Smooth muscle cell of the umbilical artery (primary cell): Measurements from ENCODE around the gene ZNF418. TPM values are rescaled to one million over a fixed set of nuclear protein-coding genes. Genes with fewer than 3 reads are reported as not detected.

Experiments
- total RNA-seq: library from RNA; depleted of rRNA; stranded (reverse); fragments of >200 nt; gene quantifications from 2 replicates; pipeline ENCODE4 v1.2.3, GENCODE V29; 2014

ZNF418 gene
- total RNA-seq, result 5.9 and 6.4 TPM in 2 replicates

DNA sequence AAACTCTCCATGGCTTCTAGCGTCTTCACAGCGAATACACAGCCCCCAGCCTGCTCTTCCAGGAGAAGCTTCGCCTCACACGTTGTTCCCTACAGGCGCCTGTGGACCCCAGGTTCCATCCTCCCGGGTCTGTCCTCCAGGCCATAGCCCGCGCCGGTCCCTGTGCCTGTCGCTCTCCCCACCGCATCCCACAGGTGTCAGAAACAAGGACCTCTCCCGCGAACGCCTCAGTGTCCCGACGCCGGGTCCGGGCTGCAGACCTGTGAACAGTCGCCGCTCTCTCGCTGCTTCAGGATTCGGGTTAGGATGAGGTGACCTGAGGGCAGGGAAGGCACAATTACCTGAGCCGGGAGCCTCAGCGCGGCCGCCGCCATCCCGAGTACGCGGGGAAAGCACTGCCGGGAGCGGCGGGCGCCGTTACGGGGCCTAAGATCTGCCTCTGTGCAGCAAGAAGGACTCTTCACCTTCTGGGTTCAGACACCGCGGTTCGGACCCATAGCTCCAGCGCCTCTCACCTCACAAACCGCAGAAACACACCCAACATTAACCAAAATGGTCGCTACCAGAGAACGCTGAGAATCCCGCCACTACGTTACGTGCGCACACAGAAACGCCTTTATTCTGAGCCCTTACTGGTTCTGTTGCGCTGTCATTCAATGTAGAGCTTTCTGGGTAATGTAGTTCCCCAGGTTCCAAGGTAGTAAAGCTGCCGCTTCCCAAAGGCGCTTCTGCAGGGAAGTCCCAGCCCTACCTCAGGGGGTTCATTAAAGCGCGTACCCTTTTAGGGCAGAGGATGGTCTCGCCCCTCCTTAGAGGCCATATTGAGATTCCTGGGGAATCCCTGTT, at the start of gene ZNF418:
Gene ZNF418, minus strand, starts transcription at position 583 of the 846 bp plus-strand sequence. CDS start 1,580 bp downstream, outside the sequence.

DNA sequence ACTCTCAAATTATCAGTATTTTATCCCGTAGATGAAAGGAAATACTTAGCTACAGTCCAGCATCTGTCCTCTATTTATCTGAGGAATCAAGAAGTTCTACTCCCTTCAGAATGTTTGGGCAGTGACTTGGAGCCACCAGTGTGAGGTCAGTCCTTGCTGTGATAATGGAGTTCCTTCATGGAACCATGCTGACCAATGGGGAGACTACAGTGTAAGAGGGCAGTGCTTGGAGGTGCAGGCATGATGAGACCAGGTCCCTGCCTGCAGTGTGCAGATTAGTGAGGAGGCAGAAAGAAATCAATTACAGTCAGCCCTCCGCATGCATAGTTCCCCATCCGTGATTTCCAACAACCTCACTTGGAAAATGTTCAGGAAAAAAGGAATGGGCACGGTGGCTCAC, 39.2 kb upstream of the ZNF418 start, which contains the start of gene C19orf18:
Gene C19orf18, minus strand, starts transcription at position 101 of the 400 bp plus-strand sequence. CDS start 102 bp downstream, outside the sequence.

DNA sequence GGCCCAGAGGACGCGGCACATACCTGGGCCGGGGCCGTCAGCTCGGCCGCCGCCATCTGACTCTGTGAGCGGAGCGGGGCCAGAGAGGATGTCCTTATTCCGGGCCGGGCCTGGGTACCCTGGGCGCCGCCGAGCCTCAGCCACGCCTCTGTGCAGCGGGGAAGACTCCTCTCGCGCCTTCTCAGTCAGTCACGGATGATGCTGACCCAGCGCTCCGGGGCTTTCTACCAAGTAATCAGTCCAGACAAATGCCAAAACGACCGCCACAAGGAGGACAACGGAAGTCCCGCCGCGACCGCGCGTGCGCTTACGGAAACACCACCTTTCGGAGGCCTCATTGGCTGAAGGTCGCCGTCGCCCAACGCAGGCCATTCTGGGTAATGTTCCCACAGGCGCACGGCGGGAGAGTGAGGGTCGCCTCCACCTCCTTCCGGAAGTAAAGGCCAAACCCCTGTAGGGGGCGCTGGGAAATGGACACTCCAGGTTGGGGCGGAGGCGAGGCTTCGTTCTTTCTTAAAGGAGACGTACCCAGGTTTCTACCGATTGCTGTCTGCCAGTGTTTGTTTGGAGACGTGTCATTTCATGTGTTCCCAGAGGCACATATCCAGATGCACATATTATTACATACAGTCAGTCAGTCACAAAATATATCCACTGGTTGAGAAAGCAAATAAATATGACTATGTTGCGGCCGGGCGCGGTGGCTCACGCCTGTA, 12.4 kb upstream of the ZNF418 start, which contains the start of gene ZNF256:
Gene ZNF256, minus strand, starts transcription at position 288 of the 716 bp plus-strand sequence. Its CDS starts 232 bp downstream, at position 56.

DNA sequence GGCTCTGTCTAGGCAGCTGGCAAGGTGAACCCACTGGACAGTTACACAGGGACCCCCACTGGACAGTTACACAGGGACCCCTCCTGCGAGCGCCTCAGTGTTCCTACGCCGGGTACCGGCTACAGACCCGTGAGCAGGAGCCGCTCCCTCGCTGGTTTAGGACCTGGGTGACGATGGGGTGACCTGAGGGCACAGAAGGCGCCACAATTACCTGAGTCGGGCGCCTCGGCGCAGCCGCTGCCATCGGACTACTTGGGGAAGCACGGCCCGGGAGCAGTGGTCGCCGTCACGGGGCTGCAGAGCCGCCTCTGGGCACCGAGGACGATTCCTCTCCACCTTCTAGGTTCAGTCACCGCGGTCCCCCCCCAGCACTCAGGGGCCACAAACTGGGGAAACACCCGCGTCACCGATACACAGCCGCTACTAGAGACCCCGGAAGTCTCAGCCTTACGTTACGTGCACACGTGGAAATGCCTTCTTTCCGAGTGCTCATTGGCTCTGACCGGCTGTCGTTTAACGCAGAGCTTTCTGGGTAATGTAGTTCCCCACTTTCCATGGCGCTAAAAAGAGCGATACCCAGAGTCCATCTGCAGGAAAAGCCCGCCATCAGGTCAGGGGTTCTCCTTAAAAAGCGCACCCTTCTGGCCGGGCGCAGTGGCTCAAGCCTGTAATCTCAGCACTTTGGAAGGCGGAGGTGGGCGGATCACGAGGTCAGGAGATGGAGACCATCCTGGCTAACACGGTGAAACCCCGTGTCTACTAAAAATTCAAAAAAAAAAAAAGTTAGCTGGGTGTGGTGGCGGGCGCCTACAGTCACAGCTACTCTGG, 18.8 kb downstream of the ZNF418 start, which contains the start of gene ZNF417:
Gene ZNF417, minus strand, starts transcription at position 425 of the 828 bp plus-strand sequence. Its CDS starts 181 bp downstream, at position 244.

DNA sequence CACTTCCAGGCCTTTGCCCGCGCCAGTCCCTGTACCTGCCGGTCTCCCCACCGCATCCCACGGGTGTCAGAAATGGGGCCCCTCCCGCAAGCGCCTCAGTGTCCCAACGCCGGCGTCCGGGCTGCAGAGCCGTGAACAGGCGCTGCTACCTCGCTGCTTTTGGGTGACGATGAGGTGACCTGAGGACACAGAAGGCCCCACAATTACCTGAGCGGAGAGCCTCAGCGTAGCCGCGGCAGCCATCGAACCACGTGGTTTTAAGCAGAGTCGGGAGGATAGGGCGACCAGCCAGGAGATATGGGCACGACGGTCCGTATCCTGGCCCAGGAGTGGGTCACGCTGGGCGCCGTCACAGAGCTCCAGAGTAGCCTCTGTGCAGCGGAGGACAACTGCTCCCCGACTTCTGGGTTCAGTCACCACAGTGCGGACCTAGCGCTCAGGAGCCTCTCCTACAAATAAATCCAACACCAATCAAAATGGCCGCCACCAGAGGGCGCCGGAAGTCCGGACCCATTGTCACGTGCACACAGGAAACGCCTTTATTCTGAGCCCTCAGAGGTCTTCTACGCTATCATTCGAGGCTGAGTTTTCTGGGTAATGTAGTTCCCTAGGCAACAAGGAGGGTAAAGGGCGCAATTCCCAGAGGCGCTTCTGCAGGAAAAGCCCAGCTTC, 46.5 kb downstream of the ZNF418 start, which contains the start of gene ZNF814:
Gene ZNF814, minus strand, starts transcription at position 478 of the 672 bp plus-strand sequence. Its CDS starts 235 bp downstream, at position 243.

Other genes with a start within 250 kb of the ZNF418 start
- 4.2 and 4.9 TPM in 2 replicates for gene ZNF154, start 226.2 kb downstream of the ZNF418 start, total RNA-seq
- 7.4 and 8.6 TPM in 2 replicates for gene ZNF671, start 207.8 kb downstream of the ZNF418 start, total RNA-seq
- 10.4 and 12.1 TPM in 2 replicates for gene ZNF776, start 188.6 kb downstream of the ZNF418 start, total RNA-seq
- gene ZNF586, start 165.7 kb downstream of the ZNF418 start, total RNA-seq, result 17.4 and 21.4 TPM in 2 replicates
- gene ZNF552, start 120.5 kb downstream of the ZNF418 start, total RNA-seq, result 6.1 and 11.9 TPM in 2 replicates
- gene ZNF587B, start 105.1 kb downstream of the ZNF418 start, total RNA-seq, result 26.7 and 31.7 TPM in 2 replicates
- gene ZNF587, start 85.5 kb downstream of the ZNF418 start, total RNA-seq, result 48.7 and 61.1 TPM in 2 replicates
- gene ZNF814, start 46.4 kb downstream of the ZNF418 start, total RNA-seq, result 4.5 and 7.2 TPM in 2 replicates
- gene ZNF417, start 18.8 kb downstream of the ZNF418 start, total RNA-seq, result 23.2 and 23.4 TPM in 2 replicates
- gene ZNF256, start 12.3 kb upstream of the ZNF418 start, total RNA-seq, result 3.3 and 3.6 TPM in 2 replicates
- gene C19orf18, start 39.1 kb upstream of the ZNF418 start, total RNA-seq, result not detected in 2 replicates
- 14.3 and 14.9 TPM in 2 replicates for gene ZNF606, start 67.4 kb upstream of the ZNF418 start, total RNA-seq
- not detected in 2 replicates for gene ZSCAN1, start 98.6 kb upstream of the ZNF418 start, total RNA-seq
- gene ZNF135, start 123.9 kb upstream of the ZNF418 start, total RNA-seq, result 3.9 and 4.3 TPM in 2 replicates
- gene ZSCAN18, start 162.8 kb upstream of the ZNF418 start, total RNA-seq, result 40.7 and 51.3 TPM in 2 replicates
- 13.4 and 17.0 TPM in 2 replicates for gene ZNF329, start 215.4 kb upstream of the ZNF418 start, total RNA-seq
- 11.0 and 23.3 TPM in 2 replicates for gene ZNF274, start 247.7 kb upstream of the ZNF418 start, total RNA-seq